ENCODE results near the gene MST1R.
A peak's percentile ranks its signal among the peaks of the same experiment; 100 is the strongest.
"Not testable (repeated sequence)": the region's sequence is repeated elsewhere in the genome, so short reads cannot be mapped to it uniquely, and the experiment has no call there.

Gene MST1R

GRCh38 chr3:49903451-49904424 lies at the start of gene MST1R:
MST1R (minus strand) TSS chr3:49903873; CDS start chr3:49903609, 264 bp downstream.
- DNase-seq (ENCODE audit: low read depth) = peak; percentile 63

GRCh38 chr3:49952924-49953323 lies 49.3 kb upstream of the MST1R start:
- DNase-seq (ENCODE audit: low read depth) = no peak

GRCh38 chr3:49942651-49943050 lies 39.0 kb upstream of the MST1R start:
- no peak for DNase-seq (ENCODE audit: low read depth)

GRCh38 chr3:49940667-49941249 lies 37.1 kb upstream of the MST1R start:
- DNase-seq (ENCODE audit: low read depth) = no peak

GRCh38 chr3:49939858-49940666 lies 36.4 kb upstream of the MST1R start, which contains the start of gene RBM6:
RBM6 (plus strand) TSS chr3:49940150; CDS start chr3:49962642, 22,492 bp downstream.
- DNase-seq (ENCODE audit: low read depth) = peak; percentile 92

- DNase-seq (ENCODE audit: low read depth) = no peak
These were observed 33.4 kb upstream of the MST1R start for GRCh38 chr3:49937090-49937489.

GRCh38 chr3:49932281-49932680 lies 28.6 kb upstream of the MST1R start:
- not testable (repeated sequence) for DNase-seq (ENCODE audit: low read depth)

GRCh38 chr3:49930922-49931321 lies 27.2 kb upstream of the MST1R start:
- no peak for DNase-seq (ENCODE audit: low read depth)

GRCh38 chr3:49930168-49930690 lies 26.6 kb upstream of the MST1R start:
- no peak for DNase-seq (ENCODE audit: low read depth)

- peak; percentile 85 for DNase-seq (ENCODE audit: low read depth)
These were observed 25.9 kb upstream of the MST1R start, which contains the start of gene MON1A for GRCh38 chr3:49929291-49930167. MON1A (minus strand) TSS chr3:49929811; CDS start chr3:49913346, 16,465 bp downstream.

GRCh38 chr3:49928481-49929017 lies 24.9 kb upstream of the MST1R start:
- no peak for DNase-seq (ENCODE audit: low read depth)

- DNase-seq (ENCODE audit: low read depth) = no peak
These were observed 24.1 kb upstream of the MST1R start for GRCh38 chr3:49927798-49928197.

GRCh38 chr3:49926117-49926728 lies 22.6 kb upstream of the MST1R start:
- no peak for DNase-seq (ENCODE audit: low read depth)

GRCh38 chr3:49925485-49925884 lies 21.8 kb upstream of the MST1R start:
- DNase-seq (ENCODE audit: low read depth) = no peak

- DNase-seq (ENCODE audit: low read depth) = no peak
These were observed 21.0 kb upstream of the MST1R start for GRCh38 chr3:49924683-49925082.

- not testable (repeated sequence) for DNase-seq (ENCODE audit: low read depth)
These were observed 14.3 kb upstream of the MST1R start for GRCh38 chr3:49917806-49918590.

GRCh38 chr3:49916686-49917085 lies 13.0 kb upstream of the MST1R start:
- DNase-seq (ENCODE audit: low read depth) = no peak

GRCh38 chr3:49914906-49915305 lies 11.2 kb upstream of the MST1R start:
- no peak for DNase-seq (ENCODE audit: low read depth)

GRCh38 chr3:49912881-49913281 lies 9.2 kb upstream of the MST1R start:
- no peak for DNase-seq (ENCODE audit: low read depth)

Data from CMK (cell line).